NCI-H1694 (cell line): Measurements from ENCODE around the gene SMARCC1.

Experiments used
- DNase-seq: peaks from one replicate; lab custom pipeline; 2025; lab: John Stamatoyannopoulos, UW

Gene SMARCC1

DNA sequence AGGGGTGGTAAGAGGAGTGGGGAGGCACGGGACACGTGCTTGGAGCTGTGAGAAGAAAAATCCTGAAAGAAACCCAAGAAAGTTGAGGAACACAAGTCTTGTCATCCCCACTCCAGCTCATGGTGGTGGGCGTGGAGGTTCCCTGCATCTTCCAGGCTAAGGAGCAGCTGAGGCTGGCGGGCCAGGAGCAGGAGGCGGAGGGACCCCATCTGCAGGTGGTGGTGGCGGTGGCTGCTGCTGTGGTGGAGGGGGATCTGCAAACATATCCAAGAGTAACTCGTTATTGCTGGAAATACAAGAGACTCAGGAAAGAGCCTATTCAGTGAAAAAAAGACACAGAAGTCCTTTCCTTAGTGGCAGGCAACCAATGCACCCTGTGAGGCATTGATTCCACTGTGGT, 193.6 kb downstream of the SMARCC1 start:
- no peak for DNase-seq

- DNase-seq: no peak
Measured at GRCh38 chr3:47586746-47587145, 194.9 kb downstream of the SMARCC1 start.

DNA sequence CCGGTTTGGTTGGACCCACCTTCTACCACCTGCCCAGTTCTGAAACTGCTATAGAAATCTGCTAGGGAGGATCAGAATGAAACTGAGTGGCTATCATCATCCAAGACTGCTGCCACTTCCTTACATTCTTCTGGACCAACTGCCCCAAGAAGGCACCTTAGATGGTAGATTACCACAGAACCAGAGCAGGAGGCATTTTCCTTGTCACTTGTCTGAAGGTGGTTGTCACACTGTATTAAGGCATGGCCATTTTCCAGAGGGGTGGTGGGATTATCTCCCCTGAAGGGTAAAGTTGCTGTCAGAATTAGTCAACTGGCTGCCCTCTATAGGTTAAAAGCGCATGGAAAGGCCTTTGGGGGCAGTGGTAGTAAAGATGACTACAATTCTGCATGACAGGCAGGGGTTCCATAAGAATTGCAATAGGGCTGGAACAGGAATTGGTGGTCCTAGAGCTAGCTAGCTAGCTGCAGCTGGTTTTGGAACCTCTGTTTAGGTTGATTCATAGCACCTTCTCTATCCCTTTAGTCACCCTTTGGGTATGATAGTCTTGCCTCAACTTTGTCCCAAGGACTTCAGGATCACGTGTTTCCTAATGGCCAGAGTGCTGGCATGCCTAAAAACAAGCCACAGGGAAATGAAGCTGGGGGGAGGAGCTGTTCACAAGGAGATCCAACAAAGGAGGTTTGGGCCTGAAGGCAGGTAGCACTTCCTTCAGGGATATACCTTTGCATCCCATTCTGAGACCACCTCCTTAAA, 198.2 kb downstream of the SMARCC1 start:
- DNase-seq: no peak

DNA sequence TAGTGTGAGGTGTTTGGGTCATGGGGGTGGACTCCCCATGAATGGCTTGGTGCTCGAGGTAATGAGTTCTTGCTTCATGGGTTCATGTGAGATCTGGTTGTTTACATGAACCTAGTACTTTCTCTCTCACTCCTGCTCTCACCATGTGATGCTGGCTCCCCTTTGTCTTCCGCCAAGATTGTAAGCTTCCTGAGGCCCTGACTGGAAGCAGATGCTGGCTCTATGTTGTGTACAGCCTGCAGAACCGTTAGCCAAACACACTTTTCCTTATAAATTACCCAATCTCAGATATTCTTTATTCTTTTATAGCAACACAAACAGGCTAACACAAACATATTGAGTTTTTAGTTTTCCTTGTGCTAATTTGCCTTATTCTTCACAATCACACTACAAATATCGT, 199.9 kb downstream of the SMARCC1 start:
- DNase-seq: no peak

- no peak for DNase-seq
Measured at GRCh38 chr3:47581422-47581821, 200.3 kb downstream of the SMARCC1 start.

DNA sequence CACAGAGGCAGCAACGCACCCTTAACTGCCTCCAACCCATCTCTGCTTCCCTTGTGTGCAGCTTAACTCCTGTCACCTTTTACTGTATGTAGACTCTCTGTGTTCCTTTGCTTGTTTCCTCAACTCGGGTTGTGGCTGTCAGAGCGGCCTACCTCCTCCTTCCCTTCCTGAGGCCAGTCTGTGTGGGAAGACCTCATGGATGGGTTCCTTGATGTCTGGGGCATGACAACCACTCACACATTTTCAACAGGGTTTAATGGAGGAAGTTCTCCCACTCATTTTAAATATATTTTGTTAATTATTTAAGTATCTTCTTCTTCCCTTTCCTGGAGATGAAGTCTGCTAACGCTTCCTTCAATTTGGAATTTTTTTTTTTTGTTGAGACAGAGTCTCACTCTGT, 201.2 kb downstream of the SMARCC1 start:
- no peak for DNase-seq

DNA sequence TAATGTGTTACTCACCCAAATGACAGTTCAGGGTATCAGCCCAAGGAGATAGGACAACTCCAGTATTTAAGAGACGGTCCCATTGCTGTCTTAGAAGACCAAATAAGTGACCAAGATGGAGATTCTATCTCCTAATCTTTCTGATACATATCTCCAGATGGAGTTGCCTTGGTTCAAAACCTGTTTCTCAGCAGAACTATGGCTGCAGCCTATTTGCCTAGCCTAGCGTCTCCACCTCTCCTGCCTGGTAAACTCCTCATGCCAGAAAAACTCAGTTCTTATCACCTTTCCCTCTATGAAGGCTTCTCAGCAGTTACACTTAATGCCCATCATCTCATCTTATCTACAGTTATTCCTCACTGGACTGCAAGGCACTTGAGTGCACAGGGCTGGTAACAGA, 201.8 kb downstream of the SMARCC1 start:
- DNase-seq: no peak

- DNase-seq: no peak
Measured at GRCh38 chr3:47578691-47579632, 202.7 kb downstream of the SMARCC1 start, which contains the start of gene CSPG5. Gene CSPG5 (minus strand): TSS chr3:47578865. CDS start chr3:47578693, 172 bp downstream.

GRCh38 chr3:47578119-47578632, 203.5 kb downstream of the SMARCC1 start:
- DNase-seq: no peak

- DNase-seq: no peak
Measured at GRCh38 chr3:47577583-47578118, 204.0 kb downstream of the SMARCC1 start.

DNA sequence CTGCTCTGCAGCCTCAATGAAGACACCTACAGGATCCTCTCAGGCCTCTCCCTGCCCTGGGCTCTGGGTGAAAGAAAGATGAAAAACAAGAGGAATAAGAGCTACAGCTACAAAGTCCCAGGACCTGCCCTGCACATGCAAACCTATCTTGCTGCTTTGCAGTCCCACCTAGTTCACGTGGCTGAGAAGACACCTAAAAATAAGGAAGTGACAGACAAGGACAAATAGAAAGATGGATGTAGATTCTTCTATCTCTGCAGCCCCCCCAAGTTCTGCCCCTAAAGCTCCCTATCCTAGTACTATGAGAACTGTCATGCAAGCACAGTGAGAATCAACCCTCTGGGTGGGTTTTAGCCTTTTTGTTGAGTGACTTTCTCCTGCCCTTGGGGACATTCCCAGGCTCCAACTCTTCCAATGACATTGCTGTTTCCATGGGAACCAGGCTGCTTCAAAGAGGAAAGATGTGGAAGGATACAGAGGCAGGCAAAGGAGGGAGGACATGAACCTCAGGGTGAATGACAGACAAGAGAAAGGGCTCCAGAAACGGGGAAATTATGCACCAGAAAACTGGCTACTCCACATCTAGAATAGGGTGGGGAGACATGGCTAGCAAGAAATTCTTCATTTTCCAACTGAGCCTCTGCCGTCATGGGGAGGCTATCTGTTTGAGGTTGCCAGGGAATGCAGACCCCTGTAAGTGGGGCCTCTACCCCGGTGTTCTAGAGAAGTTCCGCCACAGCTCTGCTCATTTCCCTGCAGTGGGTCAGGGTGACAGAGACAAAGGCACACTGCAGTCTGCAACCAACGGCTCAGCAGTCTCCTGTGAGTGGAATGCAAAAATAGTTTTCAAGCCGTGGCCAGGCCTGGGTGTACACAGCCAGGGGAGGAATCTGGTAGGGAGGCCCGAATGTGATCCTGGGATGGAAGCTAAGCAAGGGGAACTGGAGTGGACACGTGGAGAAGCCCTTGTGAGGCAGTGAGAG, 208.2 kb downstream of the SMARCC1 start:
- no peak for DNase-seq

DNA sequence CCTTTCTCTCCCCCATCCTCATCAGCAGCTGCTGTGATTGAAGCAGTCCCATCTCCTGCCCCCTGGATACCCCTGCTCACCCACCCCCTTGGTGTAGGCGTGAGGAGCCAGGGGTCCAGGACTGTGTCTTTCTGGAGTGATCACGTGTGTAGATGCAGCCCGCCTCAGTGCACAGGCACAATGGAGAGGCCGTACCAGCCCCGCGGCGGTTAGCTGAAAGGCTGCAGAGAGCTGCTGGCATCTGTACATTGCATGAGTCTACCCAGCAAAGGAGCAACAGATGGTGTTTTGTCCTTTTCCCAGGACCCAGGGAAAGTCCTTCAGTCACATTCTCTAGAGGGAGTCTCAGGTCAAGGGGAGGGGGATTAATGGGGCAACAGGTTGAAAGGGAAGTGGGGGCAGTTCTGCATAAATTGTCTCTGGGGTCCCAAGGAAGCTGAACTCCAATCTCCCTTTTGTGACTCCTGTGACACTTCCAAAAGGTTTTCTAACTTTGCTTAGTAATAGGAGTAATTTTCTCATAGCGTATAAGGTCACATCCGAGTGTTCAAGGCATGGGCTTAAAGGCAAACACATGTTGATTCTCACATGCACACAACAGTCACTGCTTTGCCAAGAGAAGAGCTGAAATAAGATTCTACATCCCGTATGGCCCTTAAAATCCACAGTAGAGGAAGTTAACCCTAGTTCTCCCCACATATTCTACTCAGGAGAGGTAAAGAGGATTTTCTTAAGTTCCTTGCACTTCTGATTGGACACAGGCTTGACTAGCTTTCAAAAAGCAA, 210.1 kb downstream of the SMARCC1 start:
- DNase-seq: no peak

DNA sequence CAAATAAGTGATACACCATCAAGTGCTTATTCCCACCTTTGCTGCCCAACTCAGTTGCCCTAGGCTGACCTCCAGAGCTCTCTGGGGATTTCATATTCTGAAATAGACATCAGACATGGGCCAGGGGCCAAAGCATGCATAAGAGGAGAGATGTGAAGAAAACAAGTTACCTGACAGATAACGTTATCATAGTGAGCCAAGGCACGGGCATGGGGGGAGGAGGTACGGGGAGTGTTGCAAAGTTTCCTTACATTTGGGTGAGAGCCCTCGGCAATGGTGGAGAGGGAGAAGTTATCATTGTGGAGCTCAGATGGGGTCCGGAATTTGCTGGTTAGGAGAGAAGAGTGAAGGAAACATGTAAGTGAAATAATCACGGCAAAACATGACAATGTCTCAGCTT, 212.8 kb downstream of the SMARCC1 start:
- DNase-seq: no peak

- no peak for DNase-seq
Measured at GRCh38 chr3:47567149-47567548, 214.5 kb downstream of the SMARCC1 start.

DNA sequence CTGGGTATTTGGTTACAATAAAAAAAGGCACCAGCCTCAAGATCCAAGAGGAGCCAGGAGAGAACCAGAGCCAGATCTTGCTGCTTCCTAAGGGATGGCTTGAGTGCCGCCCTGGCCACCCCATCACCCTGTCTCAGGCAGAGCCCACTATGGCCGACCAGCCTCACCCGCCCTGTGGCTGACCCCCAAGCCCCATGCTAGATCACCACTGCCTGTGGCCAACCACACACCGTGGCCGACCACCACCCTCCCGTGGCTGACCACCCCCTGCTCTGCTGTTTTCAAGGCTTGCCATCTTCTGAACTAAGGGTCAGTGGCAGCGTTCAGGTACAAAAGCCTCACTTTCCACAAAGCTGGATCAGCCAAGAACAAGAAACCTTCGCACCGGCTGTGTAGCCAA, 215.0 kb downstream of the SMARCC1 start:
- DNase-seq: no peak

- no peak for DNase-seq
Measured at GRCh38 chr3:47565734-47566550, 215.8 kb downstream of the SMARCC1 start.

- no peak for DNase-seq
Measured at GRCh38 chr3:47556351-47556750, 225.3 kb downstream of the SMARCC1 start.

GRCh38 chr3:47554335-47554734, 227.4 kb downstream of the SMARCC1 start:
- no peak for DNase-seq

GRCh38 chr3:47553407-47553806, 228.3 kb downstream of the SMARCC1 start:
- DNase-seq: no peak
